Measurements from ENCODE around the gene PLCB4.
A peak's percentile ranks its signal among the peaks of the same experiment; 100 is the strongest.

Gene PLCB4

GRCh38 chr20:9403448-9403847 is 334.6 kb downstream of the PLCB4 start:
- no peaks in the 10 kb centered on the region for H3K9me3 Mint-ChIP-seq
- no peak for ATAC-seq
- H3K36me3 Mint-ChIP-seq: no peaks in the 10 kb centered on the region
- H3K27ac Mint-ChIP-seq: no peak overlapping the region
- H3K4me3 Mint-ChIP-seq: no peak overlapping the region
- no peaks in the 10 kb centered on the region for H3K27me3 Mint-ChIP-seq
- H3K4me1 Mint-ChIP-seq: no peaks in the 10 kb centered on the region

GRCh38 chr20:9407805-9408421 is 339.0 kb downstream of the PLCB4 start:
- peaks cover 11% of the 10 kb centered on the region for H3K4me1 Mint-ChIP-seq
- H3K27me3 Mint-ChIP-seq: no peaks in the 10 kb centered on the region
- no peak overlapping the region for H3K27ac Mint-ChIP-seq
- peak; percentile 62 for ATAC-seq
- no peaks in the 10 kb centered on the region for H3K9me3 Mint-ChIP-seq
- no peak overlapping the region for H3K4me3 Mint-ChIP-seq
- H3K36me3 Mint-ChIP-seq: no peaks in the 10 kb centered on the region

GRCh38 chr20:9408422-9409300 is 339.8 kb downstream of the PLCB4 start:
- Mint-ChIP-seq H3K4me1 (peaks cover 12% of the 10 kb centered on the region), H3K4me3 (no peak overlapping the region), H3K36me3 (no peaks in the 10 kb centered on the region), H3K9me3 (no peaks in the 10 kb centered on the region), H3K27ac (no peak overlapping the region), H3K27me3 (no peaks in the 10 kb centered on the region)
- ATAC-seq: no peak

- no peak overlapping the region for H3K4me3 Mint-ChIP-seq
- H3K27ac Mint-ChIP-seq: no peak overlapping the region
- peaks cover 12% of the 10 kb centered on the region for H3K4me1 Mint-ChIP-seq
- no peak for ATAC-seq
- H3K9me3 Mint-ChIP-seq: no peaks in the 10 kb centered on the region
- no peaks in the 10 kb centered on the region for H3K36me3 Mint-ChIP-seq
- no peaks in the 10 kb centered on the region for H3K27me3 Mint-ChIP-seq
These were observed 340.5 kb downstream of the PLCB4 start for GRCh38 chr20:9409352-9409751.

- Mint-ChIP-seq H3K4me3 (no peak overlapping the region), H3K36me3 (no peaks in the 10 kb centered on the region), H3K9me3 (no peaks in the 10 kb centered on the region), H3K27ac (no peak overlapping the region), H3K27me3 (no peaks in the 10 kb centered on the region), H3K4me1 (peaks cover 12% of the 10 kb centered on the region)
- ATAC-seq: no peak
These were observed 341.1 kb downstream of the PLCB4 start for GRCh38 chr20:9409981-9410380.

- Mint-ChIP-seq H3K4me1 (peaks cover 12% of the 10 kb centered on the region), H3K27ac (no peak overlapping the region), H3K36me3 (no peaks in the 10 kb centered on the region), H3K9me3 (no peaks in the 10 kb centered on the region), H3K4me3 (no peak overlapping the region), H3K27me3 (no peaks in the 10 kb centered on the region)
- no peak for ATAC-seq
These were observed 342.9 kb downstream of the PLCB4 start for GRCh38 chr20:9411833-9412232.

GRCh38 chr20:9412309-9412708 is 343.4 kb downstream of the PLCB4 start:
- peak; percentile 68 for ATAC-seq
- H3K4me1 Mint-ChIP-seq: peaks cover 12% of the 10 kb centered on the region
- no peaks in the 10 kb centered on the region for H3K9me3 Mint-ChIP-seq
- no peak overlapping the region for H3K4me3 Mint-ChIP-seq
- H3K27me3 Mint-ChIP-seq: no peaks in the 10 kb centered on the region
- H3K36me3 Mint-ChIP-seq: no peaks in the 10 kb centered on the region
- H3K27ac Mint-ChIP-seq: no peak overlapping the region

- no peaks in the 10 kb centered on the region for H3K36me3 Mint-ChIP-seq
- H3K9me3 Mint-ChIP-seq: no peaks in the 10 kb centered on the region
- no peaks in the 10 kb centered on the region for H3K27me3 Mint-ChIP-seq
- peaks cover 12% of the 10 kb centered on the region for H3K4me1 Mint-ChIP-seq
- H3K27ac Mint-ChIP-seq: no peak overlapping the region
- ATAC-seq: no peak
- H3K4me3 Mint-ChIP-seq: no peak overlapping the region
These were observed 344.1 kb downstream of the PLCB4 start for GRCh38 chr20:9413001-9413400.

GRCh38 chr20:9415426-9415825 is 346.5 kb downstream of the PLCB4 start:
- Mint-ChIP-seq H3K4me1 (peaks cover 12% of the 10 kb centered on the region), H3K27ac (no peak overlapping the region), H3K4me3 (no peak overlapping the region), H3K36me3 (no peaks in the 10 kb centered on the region), H3K9me3 (no peaks in the 10 kb centered on the region), H3K27me3 (no peaks in the 10 kb centered on the region)
- no peak for ATAC-seq

- no peak overlapping the region for H3K4me3 Mint-ChIP-seq
- no peaks in the 10 kb centered on the region for H3K36me3 Mint-ChIP-seq
- H3K4me1 Mint-ChIP-seq: peaks cover 12% of the 10 kb centered on the region
- no peak overlapping the region for H3K27ac Mint-ChIP-seq
- no peaks in the 10 kb centered on the region for H3K27me3 Mint-ChIP-seq
- no peaks in the 10 kb centered on the region for H3K9me3 Mint-ChIP-seq
- ATAC-seq: no peak
These were observed 347.5 kb downstream of the PLCB4 start for GRCh38 chr20:9416421-9416820.

- Mint-ChIP-seq H3K36me3 (no peaks in the 10 kb centered on the region), H3K27me3 (no peaks in the 10 kb centered on the region), H3K4me3 (no peak overlapping the region), H3K27ac (no peak overlapping the region), H3K9me3 (no peaks in the 10 kb centered on the region), H3K4me1 (peaks cover 3% of the 10 kb centered on the region)
- no peak for ATAC-seq
These were observed 348.8 kb downstream of the PLCB4 start for GRCh38 chr20:9417665-9418064.

GRCh38 chr20:9422321-9423057 is 353.6 kb downstream of the PLCB4 start:
- Mint-ChIP-seq H3K9me3 (no peaks in the 10 kb centered on the region), H3K27ac (no peak overlapping the region), H3K4me3 (no peak overlapping the region), H3K4me1 (no peaks in the 10 kb centered on the region), H3K27me3 (no peaks in the 10 kb centered on the region), H3K36me3 (no peaks in the 10 kb centered on the region)
- no peak for ATAC-seq

- ATAC-seq: no peak
- no peaks in the 10 kb centered on the region for H3K36me3 Mint-ChIP-seq
- H3K9me3 Mint-ChIP-seq: no peaks in the 10 kb centered on the region
- no peaks in the 10 kb centered on the region for H3K27me3 Mint-ChIP-seq
- H3K4me3 Mint-ChIP-seq: no peak overlapping the region
- H3K4me1 Mint-ChIP-seq: no peaks in the 10 kb centered on the region
- H3K27ac Mint-ChIP-seq: no peak overlapping the region
These were observed 355.7 kb downstream of the PLCB4 start for GRCh38 chr20:9424551-9424950.

- no peaks in the 10 kb centered on the region for H3K4me1 Mint-ChIP-seq
- no peak overlapping the region for H3K4me3 Mint-ChIP-seq
- no peaks in the 10 kb centered on the region for H3K9me3 Mint-ChIP-seq
- no peak for ATAC-seq
- no peaks in the 10 kb centered on the region for H3K27me3 Mint-ChIP-seq
- H3K27ac Mint-ChIP-seq: no peak overlapping the region
- no peaks in the 10 kb centered on the region for H3K36me3 Mint-ChIP-seq
These were observed 358.8 kb downstream of the PLCB4 start for GRCh38 chr20:9427430-9428291.

- H3K9me3 Mint-ChIP-seq: no peaks in the 10 kb centered on the region
- H3K4me3 Mint-ChIP-seq: no peak overlapping the region
- no peaks in the 10 kb centered on the region for H3K4me1 Mint-ChIP-seq
- H3K27me3 Mint-ChIP-seq: no peaks in the 10 kb centered on the region
- no peak overlapping the region for H3K27ac Mint-ChIP-seq
- no peaks in the 10 kb centered on the region for H3K36me3 Mint-ChIP-seq
- no peak for ATAC-seq
These were observed 359.4 kb downstream of the PLCB4 start for GRCh38 chr20:9428292-9428607.
